A673 (cell line): ENCODE measurements around the gene VPS9D1.

Source experiments
- EZH2 ChIP-seq: fragments of 200-600 bp; sonication (generic); IDR thresholded peaks from 2 replicates; pipeline ENCODE4 v1.6.1; 2017; ENCODE audit warnings: borderline replicate concordance, low read depth, mild to moderate bottlenecking, mixed read lengths, antibody characterized with exemption, low read length; ENCODE audit not compliant: poor library complexity, severe bottlenecking
- TF ChIP-seq, protein P1 (sequence below): fragments of 300-800, 200-600 bp; sonication (generic); conservative IDR thresholded peaks from 2 replicates; pipeline ENCODE4 v1.5.1; 2017; ENCODE audit warnings: low read depth, mild to moderate bottlenecking, antibody characterized with exemption, low read length, moderate library complexity, mixed read lengths

DNA sequence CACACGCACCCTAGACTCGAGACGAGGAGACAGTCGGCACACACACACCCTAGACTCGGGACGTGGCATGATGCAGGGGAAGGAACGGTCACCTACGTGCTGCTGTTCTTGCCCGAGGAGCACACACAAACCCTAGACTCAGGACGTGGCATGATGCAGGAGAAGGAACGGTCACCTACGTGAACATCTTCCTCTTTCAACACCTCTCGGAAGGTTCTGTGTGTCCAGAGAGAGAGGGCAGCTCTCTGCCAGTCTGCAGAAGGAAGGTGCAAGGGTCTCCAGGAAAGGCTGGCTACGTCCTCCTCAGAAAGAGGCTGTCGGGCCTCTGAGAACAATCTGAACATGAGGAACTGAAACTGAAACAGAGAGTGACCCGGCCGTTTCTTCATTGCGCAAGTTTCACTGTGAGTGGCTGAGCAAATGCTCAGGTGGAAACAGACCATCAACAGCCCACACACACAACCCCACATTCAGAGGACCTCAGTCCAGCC is 44.1 kb upstream of the VPS9D1 start:
- TF ChIP-seq, protein P1, sequence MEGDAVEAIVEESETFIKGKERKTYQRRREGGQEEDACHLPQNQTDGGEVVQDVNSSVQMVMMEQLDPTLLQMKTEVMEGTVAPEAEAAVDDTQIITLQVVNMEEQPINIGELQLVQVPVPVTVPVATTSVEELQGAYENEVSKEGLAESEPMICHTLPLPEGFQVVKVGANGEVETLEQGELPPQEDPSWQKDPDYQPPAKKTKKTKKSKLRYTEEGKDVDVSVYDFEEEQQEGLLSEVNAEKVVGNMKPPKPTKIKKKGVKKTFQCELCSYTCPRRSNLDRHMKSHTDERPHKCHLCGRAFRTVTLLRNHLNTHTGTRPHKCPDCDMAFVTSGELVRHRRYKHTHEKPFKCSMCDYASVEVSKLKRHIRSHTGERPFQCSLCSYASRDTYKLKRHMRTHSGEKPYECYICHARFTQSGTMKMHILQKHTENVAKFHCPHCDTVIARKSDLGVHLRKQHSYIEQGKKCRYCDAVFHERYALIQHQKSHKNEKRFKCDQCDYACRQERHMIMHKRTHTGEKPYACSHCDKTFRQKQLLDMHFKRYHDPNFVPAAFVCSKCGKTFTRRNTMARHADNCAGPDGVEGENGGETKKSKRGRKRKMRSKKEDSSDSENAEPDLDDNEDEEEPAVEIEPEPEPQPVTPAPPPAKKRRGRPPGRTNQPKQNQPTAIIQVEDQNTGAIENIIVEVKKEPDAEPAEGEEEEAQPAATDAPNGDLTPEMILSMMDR, result no peak
- no peak for TF ChIP-seq EZH2
